HEK293T (cell line): ENCODE results near the gene FAM72D.
"Not testable (repeated sequence)": the region's sequence is repeated elsewhere in the genome, so short reads cannot be mapped to it uniquely, and the experiment has no call there.

Experiments used
- ARNT ChIP-seq: fragments of 450-650 bp; IDR thresholded peaks from 2 replicates; pipeline ENCODE4 v1.6.1; 2017; ENCODE audit warnings: mild to moderate bottlenecking
- BHLHE40 ChIP-seq: fragments of 450-650 bp; IDR thresholded peaks from 2 replicates; pipeline ENCODE4 v1.6.1; 2016; ENCODE audit warnings: mild to moderate bottlenecking, moderate library complexity, borderline replicate concordance
- CTBP1 ChIP-seq: fragments of 450-650 bp; IDR thresholded peaks from 2 replicates; pipeline ENCODE4 v1.6.1; 2016; ENCODE audit warnings: borderline replicate concordance
- FOXA1 ChIP-seq: fragments of 450-650 bp; IDR thresholded peaks from 2 replicates; pipeline ENCODE4 v1.6.1; 2016; ENCODE audit warnings: mild to moderate bottlenecking
- FOXK2 ChIP-seq: fragments of 450-650 bp; IDR thresholded peaks from 2 replicates; pipeline ENCODE4 v1.6.1; 2016; ENCODE audit warnings: mild to moderate bottlenecking
- FOXM1 ChIP-seq: fragments of 450-650 bp; IDR thresholded peaks from 2 replicates; pipeline ENCODE4 v1.6.1; 2017; ENCODE audit warnings: mild to moderate bottlenecking, borderline replicate concordance
- L3MBTL2 ChIP-seq: fragments of 450-650 bp; conservative IDR thresholded peaks from 2 replicates; pipeline ENCODE4 v1.6.1; 2016; ENCODE audit warnings: mild to moderate bottlenecking
- PKNOX1 ChIP-seq: fragments of 450-650 bp; IDR thresholded peaks from 2 replicates; pipeline ENCODE4 v1.6.1; 2016
- SP1 ChIP-seq: fragments of 450-650 bp; IDR thresholded peaks from 2 replicates; pipeline ENCODE4 v1.6.1; 2017
- SUZ12 ChIP-seq: fragments of 450-650 bp; IDR thresholded peaks from 2 replicates; pipeline ENCODE4 v1.6.1; 2016; ENCODE audit warnings: mild to moderate bottlenecking
- ZNF384 ChIP-seq: fragments of 450-650 bp; IDR thresholded peaks from 2 replicates; pipeline ENCODE4 v1.6.1; 2016

- TF ChIP-seq SUZ12, FOXK2, BHLHE40, ZNF384, PKNOX1, FOXA1, SP1, ARNT, CTBP1, L3MBTL2, FOXM1: not testable (repeated sequence)
Measured at GRCh38 chr1:145146308-145146707, 50.5 kb downstream of the FAM72D start.
